Stimulated activated CD8-positive, alpha-beta memory T cell treated with anti-CD3 and anti-CD28 coated beads, Interleukin-15, amount 100 ng/mL, for 48 hours (primary cell): Measurements from ENCODE around the gene WDFY1.

ENCODE experiments used
- DNase-seq, 2 donors: peaks; one replicate each; pipeline ENCODE4 v3.0.0-alpha.2; 2020; ENCODE audit warnings: low read depth in 2 of 2

The WDFY1 gene

GRCh38 chr2:223944703-223945531 lies at the start of gene WDFY1:
WDFY1 (minus strand) TSS chr2:223945335; CDS start chr2:223945284, 51 bp downstream.
- DNase-seq, result peak; percentile 79 to 81

DNA sequence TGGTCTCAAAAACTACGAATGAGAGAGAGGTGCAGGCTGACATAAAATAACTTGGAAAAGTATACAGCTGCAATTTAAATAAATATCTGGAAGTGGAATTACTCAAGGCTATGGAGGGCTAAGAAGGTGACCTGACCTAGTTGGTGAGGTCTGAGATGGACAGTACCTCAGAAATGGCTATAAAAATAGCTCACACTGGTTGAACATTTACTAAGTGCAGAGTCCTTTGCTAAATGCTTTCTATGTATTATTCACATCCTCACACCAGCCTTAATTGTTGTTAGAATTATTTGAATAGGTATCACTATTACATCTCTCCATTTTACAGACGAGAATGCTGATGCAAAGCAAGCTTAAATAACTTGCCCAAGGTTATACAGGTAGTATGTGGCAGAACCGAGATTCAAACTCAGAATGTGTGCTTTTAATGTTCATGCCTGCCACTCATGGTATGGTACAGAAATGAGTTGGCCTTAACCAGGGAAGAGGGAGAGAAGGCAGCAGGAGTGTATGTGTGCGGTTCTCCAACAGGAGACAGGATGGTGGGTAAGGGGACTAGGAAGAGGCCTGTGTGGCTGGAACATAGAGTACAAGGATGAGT lies 49.5 kb upstream of the WDFY1 start:
- no peak for DNase-seq

- peak; percentile 14 to 27 for DNase-seq
Measured at GRCh38 chr2:223993634-223994232, 48.6 kb upstream of the WDFY1 start.

- no peak for DNase-seq
Measured at GRCh38 chr2:223991611-223992010, 46.5 kb upstream of the WDFY1 start.

GRCh38 chr2:223989856-223990232 lies 44.7 kb upstream of the WDFY1 start:
- no peak for DNase-seq

DNA sequence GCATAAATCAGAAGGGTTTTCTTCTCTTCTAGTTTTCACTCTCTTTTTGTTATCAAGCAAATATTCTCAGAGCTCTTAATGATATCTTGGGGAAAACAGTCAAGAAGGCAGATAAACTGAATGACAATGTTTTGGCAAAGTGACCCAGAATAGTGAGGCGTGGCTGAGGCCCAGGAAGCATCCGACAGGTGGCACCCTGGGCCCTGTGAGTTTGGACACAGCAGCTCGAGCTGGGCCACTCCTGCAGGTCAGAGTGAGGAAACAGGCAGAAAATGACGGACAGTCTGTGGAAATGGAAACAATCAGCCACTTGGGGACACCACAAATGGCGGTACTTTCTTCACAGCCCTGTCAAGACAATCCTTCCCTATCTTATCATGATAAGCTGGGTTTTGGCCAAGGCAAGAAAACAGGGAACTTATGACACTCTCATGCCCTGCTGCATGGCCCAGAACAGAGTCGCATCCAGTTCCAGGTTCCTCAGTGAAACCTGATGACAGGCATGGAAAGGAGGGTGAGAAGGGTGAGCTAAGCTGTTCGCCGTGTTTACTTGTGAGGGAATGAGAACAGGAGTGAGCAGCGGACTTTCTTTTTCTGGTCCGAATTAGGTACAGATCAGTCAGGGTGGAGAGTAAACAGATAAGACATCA lies 44.2 kb upstream of the WDFY1 start:
- DNase-seq, result no peak

- no peak for DNase-seq
Measured at GRCh38 chr2:223981241-223981640, 36.1 kb upstream of the WDFY1 start.

- no peak for DNase-seq
Measured at GRCh38 chr2:223980803-223981202, 35.7 kb upstream of the WDFY1 start.

- no peak for DNase-seq
Measured at GRCh38 chr2:223980397-223980735, 35.2 kb upstream of the WDFY1 start.

DNA sequence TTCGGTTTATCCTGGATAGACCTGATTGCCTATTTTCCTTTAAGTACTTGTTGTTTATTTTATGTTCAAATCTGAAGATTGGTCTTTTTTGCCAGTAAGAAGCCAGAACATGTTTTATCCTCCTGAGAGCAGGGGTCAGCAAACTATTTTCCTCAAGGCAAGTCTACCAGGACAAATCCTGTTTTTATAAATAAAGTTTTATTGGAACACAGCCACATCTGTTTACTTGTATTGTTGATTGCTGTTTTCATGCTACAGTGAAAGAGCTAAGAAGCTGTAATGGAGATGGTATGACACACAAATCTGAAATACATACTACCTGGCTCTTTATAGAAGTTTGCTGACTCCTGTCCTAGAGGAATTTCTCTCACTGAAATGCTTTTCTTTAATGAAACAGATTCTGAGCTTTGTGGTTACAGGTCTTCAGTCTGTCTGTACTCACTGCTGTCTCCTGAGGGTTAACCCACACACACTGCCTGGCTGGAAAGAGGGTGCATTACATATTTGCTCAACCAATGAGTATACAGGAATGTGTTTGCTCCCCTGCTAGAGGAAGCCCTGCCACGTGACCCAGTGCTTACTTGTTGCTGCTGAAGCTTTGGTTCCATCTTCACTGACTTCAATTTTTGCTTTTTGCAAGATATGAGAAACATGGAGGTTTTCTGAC lies 34.7 kb upstream of the WDFY1 start:
- DNase-seq, result no peak

DNA sequence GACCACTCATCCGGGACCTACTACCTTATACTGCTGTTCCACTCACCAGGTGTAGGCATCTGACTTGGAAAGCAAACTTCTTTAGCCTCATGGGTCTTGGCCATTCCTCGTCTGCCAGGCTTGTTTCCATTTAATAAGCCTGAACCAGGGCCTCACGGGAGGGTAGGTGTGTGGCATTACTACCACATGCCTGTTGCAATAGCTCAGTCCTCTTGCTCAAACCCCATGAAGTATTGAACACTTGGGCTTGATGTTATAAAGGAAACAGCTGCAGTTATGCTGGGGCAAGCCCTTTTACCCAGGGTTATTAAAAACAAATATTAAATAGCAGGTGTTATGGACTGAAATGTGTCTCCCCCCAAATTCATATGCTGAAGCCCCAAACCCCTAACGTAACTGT lies 33.3 kb upstream of the WDFY1 start:
- DNase-seq, result no peak

- DNase-seq, result no peak
Measured at GRCh38 chr2:223976635-223977226, 31.6 kb upstream of the WDFY1 start.

- no peak for DNase-seq
Measured at GRCh38 chr2:223973606-223974005, 28.5 kb upstream of the WDFY1 start.

GRCh38 chr2:223972656-223973102 lies 27.5 kb upstream of the WDFY1 start:
- no peak for DNase-seq

DNA sequence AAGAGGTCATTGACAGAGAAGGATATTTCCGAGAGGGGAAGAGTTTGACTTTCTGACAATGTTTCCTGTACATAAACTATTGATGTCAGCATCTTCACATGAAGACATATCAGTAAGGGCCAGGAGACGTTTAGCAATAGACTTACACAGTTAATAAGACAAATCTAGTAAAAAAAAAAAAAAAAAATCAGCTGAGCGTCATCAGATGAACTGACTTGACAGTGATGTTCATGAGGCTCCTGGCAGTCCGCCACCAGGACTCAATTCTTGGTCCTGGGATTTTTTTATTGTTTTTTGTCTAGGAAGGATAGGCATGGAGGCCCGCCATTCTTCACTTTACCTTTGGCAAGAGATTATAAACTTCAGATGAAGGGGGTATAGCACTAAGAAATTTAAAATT lies 26.6 kb upstream of the WDFY1 start:
- DNase-seq, result no peak

- DNase-seq, result no peak
Measured at GRCh38 chr2:223970343-223971128, 25.4 kb upstream of the WDFY1 start.

DNA sequence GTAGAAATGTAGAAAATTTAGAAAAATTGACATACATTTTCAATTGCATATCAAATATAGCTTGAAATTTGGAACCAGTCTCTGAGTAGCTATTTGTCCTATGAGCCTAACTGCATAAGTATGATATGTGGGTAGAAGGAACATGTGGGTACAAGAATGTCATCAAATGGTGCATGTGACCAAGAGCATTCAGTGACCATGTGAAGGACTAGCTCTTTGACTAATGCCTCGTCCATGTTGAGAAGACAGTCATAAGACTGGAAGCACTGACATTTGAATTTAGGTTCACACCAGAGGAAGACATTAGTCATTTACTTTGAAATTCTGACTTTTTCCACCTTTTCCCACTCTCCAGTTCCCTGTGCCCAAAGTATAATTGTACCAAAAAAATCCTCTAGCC lies 24.7 kb upstream of the WDFY1 start:
- no peak for DNase-seq

DNA sequence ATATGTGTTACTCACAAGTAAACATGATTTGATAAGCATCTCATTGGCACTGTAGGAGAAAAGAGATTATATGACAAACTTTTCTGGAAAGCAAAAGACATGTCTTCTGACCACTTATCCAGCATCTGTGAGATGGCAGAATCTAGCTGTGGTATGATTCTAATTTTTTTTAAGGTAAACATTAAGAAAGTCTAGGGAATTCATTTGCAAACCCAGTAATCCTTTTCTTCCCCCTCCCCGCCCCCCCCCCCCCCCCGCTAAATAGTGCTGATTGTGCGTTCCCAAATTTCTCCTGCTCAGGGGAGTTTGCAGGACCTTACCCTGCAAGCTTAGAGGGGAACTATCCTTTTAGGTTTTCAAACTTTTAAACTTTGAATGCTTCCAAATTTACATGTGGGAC lies 24.2 kb upstream of the WDFY1 start:
- DNase-seq, result no peak

DNA sequence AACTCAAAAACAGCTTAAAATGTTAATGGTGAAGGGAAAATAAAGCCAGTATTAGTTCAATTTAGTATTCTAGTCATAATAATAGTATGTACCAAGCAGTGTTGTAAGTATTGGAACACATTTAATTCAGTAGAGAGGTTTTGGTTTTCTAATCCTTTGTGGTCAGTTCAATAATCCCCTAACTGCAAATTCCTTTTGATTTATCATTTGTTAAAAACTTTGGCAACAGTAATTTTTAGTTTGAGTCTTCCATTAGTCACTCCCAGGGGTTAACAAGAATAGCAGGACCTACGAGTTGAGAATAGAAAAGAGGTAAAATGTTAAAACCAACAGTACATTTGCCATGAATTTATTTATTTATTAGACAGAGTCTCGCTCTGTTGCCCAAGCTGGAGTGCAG lies 22.8 kb upstream of the WDFY1 start:
- no peak for DNase-seq

- DNase-seq, result no peak
Measured at GRCh38 chr2:223959688-223960087, 14.6 kb upstream of the WDFY1 start.
